Neural progenitor cell (in vitro differentiated cells): ENCODE results near the gene NDE1.

Experiments
- CTCF ChIP-seq: fragments of 200-600 bp; sonication (generic); IDR thresholded peaks from 2 replicates; pipeline ENCODE4 v1.5.1; 2017; ENCODE audit warnings: antibody characterized with exemption, mild to moderate bottlenecking
- EZH2 ChIP-seq: fragments of 200-600 bp; sonication (generic); IDR thresholded peaks from 2 replicates; pipeline ENCODE4 v1.6.1; 2017; ENCODE audit warnings: antibody characterized with exemption, mild to moderate bottlenecking, moderate library complexity

GRCh38 chr16:15726715-15727114 is 76.7 kb downstream of the NDE1 start:
- TF ChIP-seq CTCF (no peak), EZH2 (no peak)
